Left lung (tissue), 10 donors: Measurements from ENCODE around the gene CABP7. TPM values are rescaled to one million over a fixed set of nuclear protein-coding genes. Genes with fewer than 3 reads are reported as not detected.

Experiments
- ATAC-seq: fragments of 200-7000 bp; cut with Tn5 transposase; one replicate; pipeline ENCODE4 v1.9.1; 2020; ENCODE audit warnings: moderate library complexity
- DNase-seq, 4 donors: peaks; one replicate each; pipeline ENCODE4 v3.0.0-alpha.2; 2013 to 2020
- H3K27ac ChIP-seq, 2 donors: fragments of 200-600 bp; sonication (generic) in 1 of 2; one replicate each; pipeline versions ENCODE4 v1.5.0 to v1.8.0; 2020 to 2021
- H3K27me3 ChIP-seq, 2 donors: fragments of 200-600 bp; sonication (generic) in 1 of 2; one replicate each; pipeline versions ENCODE4 v1.5.0 to v1.8.0; 2020 to 2021
- H3K36me3 ChIP-seq, 2 donors: fragments of 200-600 bp; sonication (generic) in 1 of 2; one replicate each; pipeline versions ENCODE4 v1.5.0 to v1.8.0; 2020 to 2021
- H3K4me1 ChIP-seq, 2 donors: fragments of 200-600 bp; one replicate each; pipeline ENCODE4 v1.8.0; 2021
- H3K4me3 ChIP-seq, 2 donors: fragments of 200-600 bp; sonication (generic) in 1 of 2; one replicate each; pipeline versions ENCODE4 v1.5.0 to v1.8.0; 2020 to 2021; ENCODE audit warnings: mild to moderate bottlenecking in 1 of 2
- H3K9me3 ChIP-seq, 2 donors: fragments of 200-600 bp; sonication (generic) in 1 of 2; one replicate each; pipeline versions ENCODE4 v1.5.0 to v1.8.0; 2020 to 2021
- CTCF ChIP-seq, 2 donors: fragments of 200-600 bp; sonication (generic) in 1 of 2; IDR thresholded peaks; one replicate each; pipeline versions ENCODE4 v1.5.0 to v1.8.0; 2021; ENCODE audit warnings: antibody characterized with exemption in 2 of 2
- intact Hi-C, 2 donors: fragments of 100-400 bp; cut with DNase I; formaldehyde crosslinking; loops; one replicate each; pipeline versions ENCODE4 v1.11.2 to v1.14.2; 2022
- polyA plus RNA-seq, 6 donors: library from polyadenylated mRNA; unstranded; fragments of 120-200 nt; gene quantifications; one replicate each; pipeline ENCODE4 v1.2.1, GENCODE V29; 2013; ENCODE audit not compliant: insufficient read length in 6 of 6
- total RNA-seq, 2 donors: library from RNA; stranded (reverse); fragmentation: NEBNext Ultra II Directional; extraction: Animal tissue kit (Norgen Biotek cat#: 25700); gene quantifications; one replicate each; pipeline ENCODE4 v1.2.1, GENCODE V29; 2021
- donor health status: DM: no; HTN: yes; CAD: no.
- donor health status: DM: no; HTN: no; CAD: no.

Gene CABP7
- total and polyA plus RNA-seq, 8 donors: 0.13 to 0.21 (median 0.17) TPM; not detected in 2

- no peak for TF ChIP-seq CTCF (IDR thresholded peaks at IDR 0.05)
- H3K4me3 ChIP-seq: peak overlapping the region; percentile 74 to 75
- no peaks in the 10 kb centered on the region for H3K9me3 ChIP-seq
- H3K27me3 ChIP-seq: no peaks in the 10 kb centered on the region
- DNase-seq (peak in 1 of 4 donors; percentile 42), ATAC-seq (peak; percentile 4)
- peaks cover 0 to 18% of the 10 kb centered on the region in 2 donors for H3K36me3 ChIP-seq
- peak overlapping the region; percentile 79 to 91 for H3K27ac ChIP-seq
- intact Hi-C loops: no loop called here
- H3K4me1 ChIP-seq: peaks cover 19 to 38% of the 10 kb centered on the region in 2 donors
These were observed 46.3 kb downstream of the CABP7 start for GRCh38 chr22:29765905-29766631.

GRCh38 chr22:29766632-29767170 is 46.9 kb downstream of the CABP7 start, which contains the start of gene ZMAT5:
Gene ZMAT5 (minus strand): TSS chr22:29767007. CDS start chr22:29748544, 18,463 bp downstream.
- peak; percentile 97 for ATAC-seq
- H3K4me3 ChIP-seq: peak within 1 kb of the TSS; percentile 75 to 89
- DNase-seq: peak; percentile 92 to 97 (median 97)
- no peak for TF ChIP-seq CTCF (IDR thresholded peaks at IDR 0.05)
- no peaks in the 10 kb centered on the region for H3K27me3 ChIP-seq
- H3K9me3 ChIP-seq: no peaks in the 10 kb centered on the region
- peaks cover 19 to 38% of the 10 kb centered on the region in 2 donors for H3K4me1 ChIP-seq
- H3K36me3 ChIP-seq: peaks cover 0 to 23% of the 10 kb centered on the region in 2 donors
- intact Hi-C loops: no loop called here
- peak within 1 kb of the TSS; percentile 79 to 91 for H3K27ac ChIP-seq

- no peaks in the 10 kb centered on the region for H3K27me3 ChIP-seq
- TF ChIP-seq CTCF (IDR thresholded peaks at IDR 0.05): no peak
- peaks cover 0 to 23% of the 10 kb centered on the region in 2 donors for H3K36me3 ChIP-seq
- H3K27ac ChIP-seq: peak within 1 kb of the TSS; percentile 79 to 91
- no peaks in the 10 kb centered on the region for H3K9me3 ChIP-seq
- peaks cover 19 to 38% of the 10 kb centered on the region in 2 donors for H3K4me1 ChIP-seq
- peak; percentile 83 for ATAC-seq
- peak within 1 kb of the TSS; percentile 75 to 89 for H3K4me3 ChIP-seq
- peak; percentile 91 to 98 (median 95) for DNase-seq
- intact Hi-C loops: no loop called here
These were observed 47.6 kb downstream of the CABP7 start, which contains the start of gene UQCR10 for GRCh38 chr22:29767171-29768051. Gene UQCR10 (plus strand): TSS chr22:29767369. CDS start chr22:29767399, 30 bp downstream.

GRCh38 chr22:29768052-29768693 is 48.4 kb downstream of the CABP7 start:
- no peak for TF ChIP-seq CTCF (IDR thresholded peaks at IDR 0.05)
- H3K36me3 ChIP-seq: peaks cover 0 to 23% of the 10 kb centered on the region in 2 donors
- H3K27me3 ChIP-seq: no peaks in the 10 kb centered on the region
- peak overlapping the region; percentile 79 to 91 for H3K27ac ChIP-seq
- DNase-seq (peak in 1 of 4 donors; percentile 3), ATAC-seq (no peak)
- peak overlapping the region; percentile 75 to 89 for H3K4me3 ChIP-seq
- intact Hi-C loops: no loop called here
- peaks cover 19 to 38% of the 10 kb centered on the region in 2 donors for H3K4me1 ChIP-seq
- H3K9me3 ChIP-seq: no peaks in the 10 kb centered on the region
